Measurements from ENCODE around the gene KRTAP5-4. TPM values are rescaled to one million over a fixed set of nuclear protein-coding genes. Genes with fewer than 3 reads are reported as not detected.

KRTAP5-4 gene
- total and polyA plus RNA-seq, 2 experiments from 2014 or later: not detected

- H3K79me2 ChIP-seq (ENCODE audit: insufficient read depth): no peaks in the 10 kb centered on the region
- TF ChIP-seq EZH2phosphoT487 (IDR thresholded peaks at IDR 0.05; ENCODE audit: insufficient read depth, low read depth) (no peak), EZH2 (IDR thresholded peaks at IDR 0.05; ENCODE audit: insufficient read depth, poor library complexity, severe bottlenecking) (no peak)
- 20 to 23% methylated on average over 20 to 21 of the region's 21 CpGs for WGBS, 2 experiments (ENCODE audit: low coverage in 1 of 2, low lambda C conversion rate in 2 of 2, missing lambda C conversion rate in 2 of 2)
- no peak overlapping the region for H3K9ac ChIP-seq
- no peaks in the 10 kb centered on the region for H3K36me3 ChIP-seq (ENCODE audit: low read depth)
- no peaks in the 10 kb centered on the region for H3K9me2 ChIP-seq (ENCODE audit: insufficient read depth)
- no peak overlapping the region for H2AFZ ChIP-seq
- no peaks in the 10 kb centered on the region for H3F3A ChIP-seq (ENCODE audit: insufficient read depth)
- no peak overlapping the region for H3K4me3 ChIP-seq
- no peaks in the 10 kb centered on the region for H3K4me1 ChIP-seq (ENCODE audit: insufficient read depth)
- H4K20me1 ChIP-seq (ENCODE audit: insufficient read depth): no peaks in the 10 kb centered on the region
- in situ Hi-C loops (cut with MboI): no loop called here
- peaks cover 56% of the 10 kb centered on the region for H3K27me3 ChIP-seq (replicated peaks; ENCODE audit: insufficient read depth)
- no peak overlapping the region for H3K27ac ChIP-seq
- H3K9me3 ChIP-seq (ENCODE audit: low read depth): no peaks in the 10 kb centered on the region
- DNase-seq: no peak
- H3K4me2 ChIP-seq (ENCODE audit: unreplicated experiment): no peak overlapping the region
These were observed 47.7 kb upstream of the KRTAP5-4 start for GRCh38 chr11:1669546-1670218.

GRCh38 chr11:1668911-1669473 is 47.1 kb upstream of the KRTAP5-4 start:
- H4K20me1 ChIP-seq (ENCODE audit: insufficient read depth): no peaks in the 10 kb centered on the region
- H3K4me2 ChIP-seq (ENCODE audit: unreplicated experiment): no peak overlapping the region
- no peaks in the 10 kb centered on the region for H3K9me3 ChIP-seq (ENCODE audit: low read depth)
- DNase-seq: no peak
- H3F3A ChIP-seq (ENCODE audit: insufficient read depth): no peaks in the 10 kb centered on the region
- no peaks in the 10 kb centered on the region for H3K79me2 ChIP-seq (ENCODE audit: insufficient read depth)
- H3K27ac ChIP-seq: no peak overlapping the region
- in situ Hi-C loops (cut with MboI): no loop called here
- TF ChIP-seq EZH2 (IDR thresholded peaks at IDR 0.05; ENCODE audit: insufficient read depth, poor library complexity, severe bottlenecking) (no peak), EZH2phosphoT487 (IDR thresholded peaks at IDR 0.05; ENCODE audit: insufficient read depth, low read depth) (no peak)
- H3K9ac ChIP-seq: no peak overlapping the region
- 48 to 52% methylated on average over 13 of the region's 13 CpGs for WGBS, 2 experiments (ENCODE audit: low coverage in 1 of 2, low lambda C conversion rate in 2 of 2, missing lambda C conversion rate in 2 of 2)
- H3K27me3 ChIP-seq (replicated peaks; ENCODE audit: insufficient read depth): peaks cover 51% of the 10 kb centered on the region
- no peaks in the 10 kb centered on the region for H3K4me1 ChIP-seq (ENCODE audit: insufficient read depth)
- no peak overlapping the region for H2AFZ ChIP-seq
- no peak overlapping the region for H3K4me3 ChIP-seq
- H3K9me2 ChIP-seq (ENCODE audit: insufficient read depth): no peaks in the 10 kb centered on the region
- H3K36me3 ChIP-seq (ENCODE audit: low read depth): no peaks in the 10 kb centered on the region

- 34 to 35% methylated on average over 16 of the region's 16 CpGs for WGBS, 2 experiments (ENCODE audit: low coverage in 1 of 2, low lambda C conversion rate in 2 of 2, missing lambda C conversion rate in 2 of 2)
- H3K9me3 ChIP-seq (ENCODE audit: low read depth): no peaks in the 10 kb centered on the region
- no peaks in the 10 kb centered on the region for H3K4me1 ChIP-seq (ENCODE audit: insufficient read depth)
- H3K4me3 ChIP-seq: no peak overlapping the region
- TF ChIP-seq EZH2 (IDR thresholded peaks at IDR 0.05; ENCODE audit: insufficient read depth, poor library complexity, severe bottlenecking): no peak
- H3K9me2 ChIP-seq (ENCODE audit: insufficient read depth): no peaks in the 10 kb centered on the region
- H3K36me3 ChIP-seq (ENCODE audit: low read depth): no peaks in the 10 kb centered on the region
- H3F3A ChIP-seq (ENCODE audit: insufficient read depth): no peaks in the 10 kb centered on the region
- no peaks in the 10 kb centered on the region for H4K20me1 ChIP-seq (ENCODE audit: insufficient read depth)
- no peak overlapping the region for H3K4me2 ChIP-seq (ENCODE audit: unreplicated experiment)
- no peak for DNase-seq
- H3K9ac ChIP-seq: no peak overlapping the region
- no peak overlapping the region for H2AFZ ChIP-seq
- H3K27ac ChIP-seq: no peak overlapping the region
- peaks cover 40% of the 10 kb centered on the region for H3K27me3 ChIP-seq (replicated peaks; ENCODE audit: insufficient read depth)
- in situ Hi-C loops (cut with MboI): no loop called here
- H3K79me2 ChIP-seq (ENCODE audit: insufficient read depth): no peaks in the 10 kb centered on the region
These were observed 46.0 kb upstream of the KRTAP5-4 start for GRCh38 chr11:1667906-1668305.

- Histone ChIP-seq H3K79me2 (ENCODE audit: insufficient read depth) (no peaks in the 10 kb centered on the region), H3K9me2 (ENCODE audit: insufficient read depth) (no peaks in the 10 kb centered on the region), H3K27me3 (replicated peaks; ENCODE audit: insufficient read depth) (peaks cover 36% of the 10 kb centered on the region), H3K4me2 (ENCODE audit: unreplicated experiment) (no peak overlapping the region), H2AFZ (no peak overlapping the region), H3K36me3 (ENCODE audit: low read depth) (no peaks in the 10 kb centered on the region), H3F3A (ENCODE audit: insufficient read depth) (no peaks in the 10 kb centered on the region), H3K9me3 (ENCODE audit: low read depth) (no peaks in the 10 kb centered on the region), H3K4me3 (no peak overlapping the region), H3K27ac (no peak overlapping the region), H4K20me1 (ENCODE audit: insufficient read depth) (no peaks in the 10 kb centered on the region), H3K4me1 (ENCODE audit: insufficient read depth) (no peaks in the 10 kb centered on the region), H3K9ac (no peak overlapping the region)
- in situ Hi-C loops (cut with MboI): no loop called here
- no peak for TF ChIP-seq EZH2 (IDR thresholded peaks at IDR 0.05; ENCODE audit: insufficient read depth, poor library complexity, severe bottlenecking)
- WGBS, 2 experiments (ENCODE audit: low coverage in 1 of 2, low lambda C conversion rate in 2 of 2, missing lambda C conversion rate in 2 of 2): 83 to 86% methylated on average over 17 to 20 of the region's 24 CpGs
- DNase-seq: no peak
These were observed 45.3 kb upstream of the KRTAP5-4 start for GRCh38 chr11:1667121-1667850.

Measured in GM23248 (cell line).